Breast epithelium (tissue), 4 donors: Measurements from ENCODE around the gene CYFIP2. TPM values are rescaled to one million over a fixed set of nuclear protein-coding genes. Genes with fewer than 3 reads are reported as not detected.
"Not testable (repeated sequence)": the region's sequence is repeated elsewhere in the genome, so short reads cannot be mapped to it uniquely, and the experiment has no call there.

ENCODE experiments used
- DNase-seq, 2 donors: peaks; one replicate each; pipeline ENCODE4 v3.0.0-alpha.2; 2019; ENCODE audit warnings: low spot score in 2 of 2
- H3K27ac ChIP-seq, 2 donors: fragments of 200-600 bp; sonication (generic) in 1 of 2; one replicate each; pipeline ENCODE4 v1.5.1; 2016 to 2019; ENCODE audit warnings: mild to moderate bottlenecking in 1 of 2
- H3K27me3 ChIP-seq, 2 donors: fragments of 200-600 bp; sonication (generic) in 1 of 2; one replicate each; pipeline versions ENCODE4 v1.5.1 to v1.6.0; 2017 to 2019; ENCODE audit warnings: control low read depth in 1 of 2, mild to moderate bottlenecking in 1 of 2
- H3K36me3 ChIP-seq: fragments of 200-600 bp; one replicate; pipeline ENCODE4 v1.5.1; 2019
- H3K4me1 ChIP-seq, 2 donors: fragments of 200-600 bp; sonication (generic); one replicate each; pipeline ENCODE4 v1.5.1; 2016 to 2019; ENCODE audit warnings: control low read depth in 1 of 2
- H3K4me3 ChIP-seq, 3 donors: fragments of 200-600 bp; sonication (generic); 1 replicate in 2 of 3; 2 replicates in 1 of 3; pipeline ENCODE4 v1.5.1; 2016 to 2019; ENCODE audit warnings: mild to moderate bottlenecking in 3 of 3, moderate library complexity in 2 of 3
- H3K9me3 ChIP-seq, 2 donors: fragments of 200-600 bp; sonication (generic) in 1 of 2; one replicate each; pipeline ENCODE4 v1.5.1; 2016 to 2019; ENCODE audit warnings: control low read depth in 1 of 2
- POLR2A ChIP-seq: fragments of 450-650 bp; IDR thresholded peaks from one replicate; pipeline ENCODE4 v1.6.1; 2016; ENCODE audit warnings: antibody characterized with exemption, mild to moderate bottlenecking, moderate library complexity
- POLR2AphosphoS5 ChIP-seq, 3 donors: sonication (generic); formaldehyde crosslinking; IDR thresholded peaks; one replicate each; pipeline ENCODE4 v1.6.1; 2017; ENCODE audit warnings: antibody characterized with exemption in 3 of 3
- intact Hi-C: fragments of 100-400 bp; cut with DNase I; formaldehyde crosslinking; loops from one replicate; pipeline ENCODE4 v1.15.1; 2023; ENCODE audit warnings: low total_unique reads
- total RNA-seq, 3 donors: library from RNA; depleted of rRNA; stranded (reverse); fragments of >200 nt; gene quantifications; one replicate each; pipeline ENCODE4 v1.1.0, GENCODE V29; 2016
- TF ChIP-seq, protein P1 (sequence below), 3 donors: fragments of 450-650 bp; IDR thresholded peaks; one replicate each; pipeline ENCODE4 v1.5.1; 2016 to 2017; ENCODE audit warnings: antibody characterized with exemption in 3 of 3, mild to moderate bottlenecking in 3 of 3, moderate library complexity in 3 of 3

CYFIP2 gene
- total RNA-seq, 3 donors from 2014 or later: 6.2 to 15.5 (median 12.1) TPM

DNA sequence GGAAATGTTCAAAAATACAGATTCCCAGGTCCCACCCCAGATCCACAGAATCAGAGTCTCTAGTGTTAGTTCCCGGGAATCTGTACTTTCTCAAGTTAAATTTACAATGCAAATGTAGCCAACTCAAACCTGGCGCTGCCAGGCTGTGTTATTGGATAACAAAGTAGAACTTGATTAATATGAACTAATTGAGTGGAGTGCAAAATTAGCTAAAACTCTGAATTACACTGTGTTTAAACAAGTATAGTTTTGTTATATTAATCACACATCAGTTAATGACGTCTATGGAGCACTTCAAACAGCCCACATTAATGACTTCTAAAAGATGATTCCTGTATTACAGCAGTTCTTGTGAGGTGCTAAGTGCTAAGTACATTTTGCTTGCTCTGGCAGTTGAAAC, 32.4 kb upstream of the CYFIP2 start:
- Histone ChIP-seq H3K27ac (no peak overlapping the region), H3K27me3 (no peaks in the 10 kb centered on the region), H3K4me1 (no peaks in the 10 kb centered on the region), H3K9me3 (no peaks in the 10 kb centered on the region), H3K4me3 (no peak overlapping the region), H3K36me3 (no peaks in the 10 kb centered on the region)
- no peak for DNase-seq
- no peak for TF ChIP-seq POLR2A
- TF ChIP-seq, protein P1, sequence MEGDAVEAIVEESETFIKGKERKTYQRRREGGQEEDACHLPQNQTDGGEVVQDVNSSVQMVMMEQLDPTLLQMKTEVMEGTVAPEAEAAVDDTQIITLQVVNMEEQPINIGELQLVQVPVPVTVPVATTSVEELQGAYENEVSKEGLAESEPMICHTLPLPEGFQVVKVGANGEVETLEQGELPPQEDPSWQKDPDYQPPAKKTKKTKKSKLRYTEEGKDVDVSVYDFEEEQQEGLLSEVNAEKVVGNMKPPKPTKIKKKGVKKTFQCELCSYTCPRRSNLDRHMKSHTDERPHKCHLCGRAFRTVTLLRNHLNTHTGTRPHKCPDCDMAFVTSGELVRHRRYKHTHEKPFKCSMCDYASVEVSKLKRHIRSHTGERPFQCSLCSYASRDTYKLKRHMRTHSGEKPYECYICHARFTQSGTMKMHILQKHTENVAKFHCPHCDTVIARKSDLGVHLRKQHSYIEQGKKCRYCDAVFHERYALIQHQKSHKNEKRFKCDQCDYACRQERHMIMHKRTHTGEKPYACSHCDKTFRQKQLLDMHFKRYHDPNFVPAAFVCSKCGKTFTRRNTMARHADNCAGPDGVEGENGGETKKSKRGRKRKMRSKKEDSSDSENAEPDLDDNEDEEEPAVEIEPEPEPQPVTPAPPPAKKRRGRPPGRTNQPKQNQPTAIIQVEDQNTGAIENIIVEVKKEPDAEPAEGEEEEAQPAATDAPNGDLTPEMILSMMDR (IDR thresholded peaks at IDR 0.05): no peak
- TF ChIP-seq POLR2AphosphoS5 (IDR thresholded peaks at IDR 0.05): no peak
- intact Hi-C loops: no loop called here

DNA sequence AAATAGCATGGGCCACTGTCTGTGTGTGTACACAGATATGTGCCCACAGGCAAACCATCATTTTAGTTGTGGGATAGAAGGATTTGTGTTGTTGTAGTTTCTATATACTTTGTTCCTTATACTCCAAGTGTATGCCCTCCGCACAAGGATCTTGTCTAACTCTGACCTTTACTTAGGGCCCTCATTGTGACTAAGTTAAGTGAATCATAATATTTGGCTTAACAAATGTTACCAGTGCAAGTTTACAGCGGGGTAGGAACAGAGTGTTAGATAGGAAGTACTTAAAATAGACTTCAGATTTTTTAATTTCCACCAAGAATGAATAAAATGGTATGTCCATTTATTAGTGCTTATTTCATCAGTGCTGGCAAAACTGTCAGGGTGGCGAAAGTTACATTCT, 29.5 kb upstream of the CYFIP2 start:
- H3K9me3 ChIP-seq: no peaks in the 10 kb centered on the region
- no peak overlapping the region for H3K27ac ChIP-seq
- H3K27me3 ChIP-seq: no peaks in the 10 kb centered on the region
- no peaks in the 10 kb centered on the region for H3K4me1 ChIP-seq
- DNase-seq: no peak
- no peaks in the 10 kb centered on the region for H3K36me3 ChIP-seq
- TF ChIP-seq, protein P1 (IDR thresholded peaks at IDR 0.05): no peak
- TF ChIP-seq POLR2AphosphoS5 (IDR thresholded peaks at IDR 0.05) (no peak), POLR2A (no peak)
- no peak overlapping the region for H3K4me3 ChIP-seq
- intact Hi-C loops: no loop called here

DNA sequence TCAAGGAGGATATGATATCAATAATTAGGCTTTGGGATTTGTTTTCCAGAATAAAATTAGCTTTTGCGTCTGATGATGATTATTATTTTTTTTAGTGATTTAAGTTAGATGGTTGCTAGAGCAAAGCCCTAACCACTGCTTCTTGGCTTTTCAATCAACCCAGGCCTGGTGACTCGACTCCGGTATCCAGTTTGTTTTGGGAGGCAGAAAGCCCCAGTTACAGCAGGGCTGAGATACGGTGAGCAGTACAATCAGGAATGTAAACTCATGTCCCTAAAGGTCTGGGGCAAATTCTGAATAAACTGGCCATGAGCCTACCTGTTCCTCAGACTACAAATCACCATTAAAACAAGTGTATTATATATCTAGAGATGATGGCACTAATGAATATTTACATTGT, 24.4 kb upstream of the CYFIP2 start:
- intact Hi-C loops: no loop called here
- Histone ChIP-seq H3K9me3 (no peaks in the 10 kb centered on the region), H3K4me1 (no peaks in the 10 kb centered on the region), H3K27me3 (no peaks in the 10 kb centered on the region), H3K4me3 (no peak overlapping the region), H3K36me3 (no peaks in the 10 kb centered on the region), H3K27ac (no peak overlapping the region)
- no peak for DNase-seq
- no peak for TF ChIP-seq POLR2AphosphoS5 (IDR thresholded peaks at IDR 0.05)
- no peak for TF ChIP-seq POLR2A

DNA sequence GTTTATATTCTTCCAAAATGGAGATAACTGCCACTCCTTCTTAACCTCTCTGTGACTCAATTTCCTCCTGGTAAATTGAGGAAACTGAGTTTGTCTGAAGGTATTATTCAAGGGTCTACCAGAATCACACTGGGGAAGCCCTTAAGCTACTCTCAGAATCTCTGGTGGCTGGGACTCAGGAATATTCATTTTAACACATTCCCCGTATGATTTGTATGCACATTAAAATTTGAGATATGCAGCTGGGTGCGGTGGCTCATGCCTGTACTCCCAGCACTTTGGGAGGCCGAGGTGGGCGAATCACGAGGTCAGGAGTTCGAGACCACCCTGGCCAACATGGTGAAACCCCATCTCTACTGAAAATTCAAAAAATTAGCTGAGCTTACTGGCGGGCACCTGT, 21.2 kb upstream of the CYFIP2 start:
- H3K4me3 ChIP-seq, H3K36me3 ChIP-seq, H3K27ac ChIP-seq, H3K27me3 ChIP-seq, H3K4me1 ChIP-seq, H3K9me3 ChIP-seq, DNase-seq, intact Hi-C loops: not testable (repeated sequence)

DNA sequence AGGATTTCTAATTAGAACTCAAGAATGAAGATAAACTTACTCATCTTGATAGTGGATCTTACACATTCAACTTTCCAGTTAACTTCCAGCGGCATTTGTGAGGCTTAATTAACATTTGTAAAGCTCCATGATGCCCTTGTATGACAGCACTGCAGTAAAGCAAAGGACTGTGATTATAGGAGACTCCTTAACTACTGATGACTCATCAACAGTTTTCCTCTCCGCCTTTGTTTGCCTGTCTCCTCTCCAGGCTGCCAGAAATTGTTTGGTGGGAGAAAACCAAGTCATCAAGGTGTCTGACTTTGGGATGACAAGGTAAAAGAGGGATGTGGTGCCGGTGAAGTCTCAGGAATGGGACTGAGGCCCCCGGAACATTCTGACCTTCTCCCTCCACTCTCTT, 20.4 kb upstream of the CYFIP2 start:
- no peak for DNase-seq
- H3K4me1 ChIP-seq: no peaks in the 10 kb centered on the region
- H3K27me3 ChIP-seq: no peaks in the 10 kb centered on the region
- intact Hi-C loops: no loop called here
- H3K27ac ChIP-seq: no peak overlapping the region
- H3K36me3 ChIP-seq: no peaks in the 10 kb centered on the region
- no peaks in the 10 kb centered on the region for H3K9me3 ChIP-seq
- no peak overlapping the region for H3K4me3 ChIP-seq
- TF ChIP-seq POLR2AphosphoS5 (IDR thresholded peaks at IDR 0.05) (no peak), POLR2A (no peak)
- TF ChIP-seq, protein P1 (IDR thresholded peaks at IDR 0.05): no peak

DNA sequence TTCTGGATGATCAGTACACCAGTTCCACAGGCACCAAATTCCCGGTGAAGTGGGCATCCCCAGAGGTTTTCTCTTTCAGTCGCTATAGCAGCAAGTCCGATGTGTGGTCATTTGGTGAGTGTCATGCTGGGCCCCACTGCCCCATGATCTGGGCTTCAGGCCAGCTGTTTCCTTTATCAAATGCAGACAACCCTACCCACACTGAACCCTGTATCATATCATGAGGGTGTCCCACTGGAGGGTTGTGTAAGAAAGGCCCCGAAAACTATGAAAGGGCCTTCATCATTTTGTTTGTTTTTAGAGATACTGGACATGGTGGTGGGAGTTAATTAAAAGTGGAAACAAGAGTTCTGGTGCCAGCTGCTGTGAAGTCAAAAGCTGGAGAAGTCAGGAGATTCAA, 20.0 kb upstream of the CYFIP2 start:
- intact Hi-C loops: no loop called here
- Histone ChIP-seq H3K27me3 (no peaks in the 10 kb centered on the region), H3K36me3 (no peaks in the 10 kb centered on the region), H3K27ac (no peak overlapping the region), H3K4me1 (no peaks in the 10 kb centered on the region), H3K4me3 (no peak overlapping the region), H3K9me3 (no peaks in the 10 kb centered on the region)
- TF ChIP-seq POLR2A (no peak), POLR2AphosphoS5 (IDR thresholded peaks at IDR 0.05) (no peak)
- TF ChIP-seq, protein P1 (IDR thresholded peaks at IDR 0.05): no peak
- DNase-seq: no peak
